GM10266 (cell line): ENCODE measurements around the gene FBXL3.
A peak's percentile ranks its signal among the peaks of the same experiment; 100 is the strongest.
"Not testable (repeated sequence)": the region's sequence is repeated elsewhere in the genome, so short reads cannot be mapped to it uniquely, and the experiment has no call there.

Source experiments
- DNase-seq: peaks from one replicate; pipeline ENCODE4 v3.0.0; 2012; ENCODE audit errors: extremely low spot score
- TF ChIP-seq, protein P1 (sequence below): IDR thresholded peaks from 2 replicates; pipeline ENCODE4 v1.5.1; 2012; ENCODE audit warnings: mild to moderate bottlenecking, low read depth; ENCODE audit not compliant: control insufficient read depth, insufficient read depth; ENCODE audit errors: missing control alignments

Gene FBXL3

DNA sequence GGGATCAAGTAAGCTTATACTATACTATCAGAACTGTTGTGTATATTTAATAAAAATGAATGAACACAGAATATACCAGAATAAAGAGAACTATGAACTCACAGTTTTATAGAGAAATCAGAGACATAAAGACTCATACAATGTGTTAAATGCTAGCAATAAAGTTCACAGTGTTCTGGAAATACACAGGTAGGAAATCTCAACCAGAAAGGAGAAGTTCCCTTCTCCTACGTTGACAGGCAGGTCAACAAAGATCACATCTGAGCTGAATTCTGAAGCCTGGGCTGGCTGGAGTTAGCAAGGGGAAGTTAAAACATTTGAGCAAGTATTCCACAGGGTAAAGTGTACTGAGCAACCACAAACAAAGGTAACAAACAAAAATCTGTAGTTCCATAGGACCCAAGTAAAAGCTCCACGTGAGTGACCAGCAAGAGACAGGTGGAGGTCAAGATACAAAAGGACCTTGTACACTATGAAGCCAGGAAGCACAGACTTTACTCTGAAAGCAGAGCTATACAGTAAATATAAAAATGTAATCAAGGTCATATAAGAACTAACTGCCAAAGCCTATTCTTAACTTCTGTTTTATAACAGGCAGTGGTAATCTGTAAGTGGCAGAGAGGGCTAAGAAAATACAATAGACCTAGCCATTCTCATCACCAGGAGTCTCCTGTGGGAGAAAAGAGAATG lies 13.0 kb downstream of the FBXL3 start:
- TF ChIP-seq, protein P1, sequence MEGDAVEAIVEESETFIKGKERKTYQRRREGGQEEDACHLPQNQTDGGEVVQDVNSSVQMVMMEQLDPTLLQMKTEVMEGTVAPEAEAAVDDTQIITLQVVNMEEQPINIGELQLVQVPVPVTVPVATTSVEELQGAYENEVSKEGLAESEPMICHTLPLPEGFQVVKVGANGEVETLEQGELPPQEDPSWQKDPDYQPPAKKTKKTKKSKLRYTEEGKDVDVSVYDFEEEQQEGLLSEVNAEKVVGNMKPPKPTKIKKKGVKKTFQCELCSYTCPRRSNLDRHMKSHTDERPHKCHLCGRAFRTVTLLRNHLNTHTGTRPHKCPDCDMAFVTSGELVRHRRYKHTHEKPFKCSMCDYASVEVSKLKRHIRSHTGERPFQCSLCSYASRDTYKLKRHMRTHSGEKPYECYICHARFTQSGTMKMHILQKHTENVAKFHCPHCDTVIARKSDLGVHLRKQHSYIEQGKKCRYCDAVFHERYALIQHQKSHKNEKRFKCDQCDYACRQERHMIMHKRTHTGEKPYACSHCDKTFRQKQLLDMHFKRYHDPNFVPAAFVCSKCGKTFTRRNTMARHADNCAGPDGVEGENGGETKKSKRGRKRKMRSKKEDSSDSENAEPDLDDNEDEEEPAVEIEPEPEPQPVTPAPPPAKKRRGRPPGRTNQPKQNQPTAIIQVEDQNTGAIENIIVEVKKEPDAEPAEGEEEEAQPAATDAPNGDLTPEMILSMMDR, result no peak
- DNase-seq, result no peak

- not testable (repeated sequence) for DNase-seq
These were observed 17.2 kb downstream of the FBXL3 start for GRCh38 chr13:77009719-77010118.

DNA sequence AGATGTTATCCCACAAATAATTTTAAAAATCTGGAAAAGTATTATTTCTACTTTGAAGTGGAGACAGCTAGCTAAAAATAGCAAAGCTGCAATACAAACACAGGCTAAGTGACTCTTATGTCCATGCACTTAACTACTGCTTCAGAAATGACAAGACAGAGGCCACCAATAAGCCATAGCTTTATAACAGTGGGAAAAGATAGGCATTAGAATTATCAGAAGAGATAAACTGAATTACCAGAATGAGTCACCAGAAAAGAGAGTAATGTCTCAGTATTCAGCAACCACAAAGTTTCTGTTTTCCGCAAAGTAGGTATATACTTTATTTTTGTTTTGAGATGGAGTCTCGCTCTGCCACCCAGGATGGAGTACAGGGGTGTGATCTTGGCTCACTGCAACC lies 17.9 kb downstream of the FBXL3 start:
- TF ChIP-seq, protein P1, result no peak
- DNase-seq, result no peak

DNA sequence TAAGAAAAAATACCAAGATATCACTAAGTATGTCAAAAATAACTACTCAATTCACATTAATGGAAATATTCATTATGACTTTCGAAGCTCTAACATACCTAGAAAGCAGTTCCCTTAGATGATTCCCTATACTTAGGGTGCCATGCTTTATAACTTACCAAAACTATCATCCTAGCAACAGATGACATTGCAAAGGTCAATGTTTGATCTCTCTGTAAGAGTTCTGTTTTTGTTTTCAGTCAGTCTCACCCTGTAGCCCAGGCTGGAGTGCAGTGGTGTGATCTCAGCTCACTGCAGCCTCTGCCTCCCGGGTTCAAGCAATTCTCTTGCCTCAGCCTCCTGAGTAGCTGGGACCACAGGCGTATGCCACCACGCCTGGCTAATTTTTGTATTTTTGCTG lies 18.6 kb downstream of the FBXL3 start:
- DNase-seq, result not testable (repeated sequence)

DNA sequence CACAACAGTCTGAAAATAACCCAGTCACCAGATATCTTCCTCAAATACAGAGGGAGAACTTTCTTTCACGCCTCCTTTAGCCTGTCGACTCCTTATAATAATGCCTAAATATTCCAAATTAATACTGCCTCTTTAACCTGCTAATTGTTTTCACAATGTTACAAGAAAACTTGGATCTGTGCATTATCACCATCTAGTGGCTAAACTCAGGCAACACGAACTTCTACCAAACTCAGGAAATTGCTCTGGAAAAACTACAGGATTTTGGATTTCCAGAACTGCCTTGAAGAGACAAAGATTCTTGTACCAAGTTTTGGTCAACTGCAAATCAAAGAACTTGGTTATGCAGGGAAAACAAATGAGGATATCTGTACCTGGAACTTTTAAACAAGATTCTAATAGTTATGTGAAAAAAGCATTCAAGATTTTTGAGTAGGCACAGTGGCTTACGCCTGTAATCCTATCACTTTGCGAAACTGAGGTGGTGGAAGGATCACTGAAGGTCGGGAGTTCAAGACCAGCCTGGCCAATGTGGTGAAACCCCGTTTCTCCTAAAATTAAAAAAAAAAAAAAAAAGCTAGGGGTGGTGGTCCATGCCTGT lies 24.3 kb downstream of the FBXL3 start:
- DNase-seq, result no peak

GRCh38 chr13:77001963-77002587 lies 24.9 kb downstream of the FBXL3 start:
- TF ChIP-seq, protein P1, result no peak
- no peak for DNase-seq

More for the DNA sequence above, 24.3 kb downstream of the FBXL3 start:
- TF ChIP-seq, protein P1, result peak; percentile 51

DNA sequence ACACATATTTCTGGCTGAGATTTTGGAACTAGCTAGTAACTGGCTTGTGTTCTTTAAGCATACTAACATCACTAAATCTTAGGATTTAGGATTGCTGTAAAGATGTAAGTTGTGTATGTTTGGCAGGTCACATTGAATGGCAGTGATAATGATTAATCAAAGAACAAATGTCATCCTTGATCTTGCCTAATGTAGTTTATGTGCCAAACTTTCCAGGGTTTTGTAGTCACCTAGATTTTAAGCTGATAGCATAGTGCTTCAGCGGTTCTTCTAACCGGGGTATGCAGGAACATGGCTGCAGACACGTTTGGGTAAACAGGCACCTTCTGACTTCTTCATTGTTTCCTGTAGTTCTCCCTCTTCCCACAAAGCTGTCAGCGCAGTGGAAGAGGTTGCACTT lies 25.4 kb downstream of the FBXL3 start:
- DNase-seq, result no peak
- TF ChIP-seq, protein P1, result no peak

DNA sequence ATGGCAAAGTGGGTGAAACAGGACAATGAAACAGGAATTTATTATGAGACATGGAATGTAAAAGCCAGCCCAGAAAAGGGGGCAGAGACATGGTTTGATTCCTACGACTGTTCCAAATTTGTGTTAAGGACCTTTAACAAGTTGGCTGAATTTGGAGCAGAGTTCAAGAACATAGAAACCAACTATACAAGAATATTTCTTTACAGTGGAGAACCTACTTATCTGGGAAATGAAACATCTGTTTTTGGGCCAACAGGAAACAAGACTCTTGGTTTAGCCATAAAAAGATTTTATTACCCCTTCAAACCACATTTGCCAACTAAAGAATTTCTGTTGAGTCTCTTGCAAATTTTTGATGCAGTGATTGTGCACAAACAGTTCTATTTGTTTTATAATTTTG lies 26.5 kb downstream of the FBXL3 start:
- no peak for DNase-seq
- TF ChIP-seq, protein P1, result no peak
